ENCODE measurements around the gene PSMB5. TPM values are rescaled to one million over a fixed set of nuclear protein-coding genes. Genes with fewer than 3 reads are reported as not detected.

PSMB5 gene
- total RNA-seq, 1 donor from 2014 or later = 118 TPM

DNA sequence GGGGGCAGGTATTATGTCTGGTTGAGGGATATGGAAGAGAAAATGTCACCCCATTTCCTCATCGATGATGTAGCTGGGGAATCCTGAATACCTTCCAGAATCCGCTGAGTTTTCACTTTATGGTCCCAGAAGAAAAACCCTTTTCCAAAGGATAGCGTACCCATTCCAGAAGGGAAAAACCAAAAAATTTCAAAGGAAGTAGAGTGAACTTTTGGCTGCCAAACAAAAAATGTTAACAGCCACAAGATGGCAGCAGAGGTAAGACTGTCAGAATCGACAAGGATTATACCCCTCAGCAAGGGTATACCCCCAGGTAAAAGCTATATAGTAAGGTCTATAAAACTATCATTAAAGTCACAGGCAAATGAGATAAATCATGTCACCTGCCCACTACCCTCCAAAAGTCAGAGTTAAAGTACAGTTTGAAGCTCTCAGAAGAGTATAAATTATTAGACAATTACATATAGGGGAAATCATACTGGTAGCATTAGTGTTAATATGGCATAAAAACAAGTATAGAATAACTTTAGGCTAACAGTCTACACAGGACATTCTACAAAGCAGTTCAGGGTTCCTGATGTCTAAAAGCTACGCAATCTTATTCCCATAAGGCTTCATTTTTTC, 42.2 kb upstream of the PSMB5 start:
- H3K9me3 ChIP-seq (replicated peaks) = no peaks in the 10 kb centered on the region
- H3K4me3 ChIP-seq = no peak overlapping the region
- DNase-seq = no peak
- TF ChIP-seq, protein P1, sequence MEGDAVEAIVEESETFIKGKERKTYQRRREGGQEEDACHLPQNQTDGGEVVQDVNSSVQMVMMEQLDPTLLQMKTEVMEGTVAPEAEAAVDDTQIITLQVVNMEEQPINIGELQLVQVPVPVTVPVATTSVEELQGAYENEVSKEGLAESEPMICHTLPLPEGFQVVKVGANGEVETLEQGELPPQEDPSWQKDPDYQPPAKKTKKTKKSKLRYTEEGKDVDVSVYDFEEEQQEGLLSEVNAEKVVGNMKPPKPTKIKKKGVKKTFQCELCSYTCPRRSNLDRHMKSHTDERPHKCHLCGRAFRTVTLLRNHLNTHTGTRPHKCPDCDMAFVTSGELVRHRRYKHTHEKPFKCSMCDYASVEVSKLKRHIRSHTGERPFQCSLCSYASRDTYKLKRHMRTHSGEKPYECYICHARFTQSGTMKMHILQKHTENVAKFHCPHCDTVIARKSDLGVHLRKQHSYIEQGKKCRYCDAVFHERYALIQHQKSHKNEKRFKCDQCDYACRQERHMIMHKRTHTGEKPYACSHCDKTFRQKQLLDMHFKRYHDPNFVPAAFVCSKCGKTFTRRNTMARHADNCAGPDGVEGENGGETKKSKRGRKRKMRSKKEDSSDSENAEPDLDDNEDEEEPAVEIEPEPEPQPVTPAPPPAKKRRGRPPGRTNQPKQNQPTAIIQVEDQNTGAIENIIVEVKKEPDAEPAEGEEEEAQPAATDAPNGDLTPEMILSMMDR (IDR thresholded peaks at IDR 0.05; ENCODE audit: borderline replicate concordance) = peak; percentile 71
- H3K4me1 ChIP-seq = peaks cover 46% of the 10 kb centered on the region
- intact Hi-C loops (cut with micrococcal nuclease) = no loop called here
- H3K36me3 ChIP-seq = peaks cover 97% of the 10 kb centered on the region
- H3K27me3 ChIP-seq (ENCODE audit: low read depth) = no peaks in the 10 kb centered on the region
- no peak overlapping the region for H3K27ac ChIP-seq (replicated peaks)

- no peak overlapping the region for H3K27ac ChIP-seq (replicated peaks)
- TF ChIP-seq, protein P1 (IDR thresholded peaks at IDR 0.05; ENCODE audit: borderline replicate concordance) = no peak
- H3K9me3 ChIP-seq (replicated peaks) = no peaks in the 10 kb centered on the region
- H3K4me1 ChIP-seq = peaks cover 63% of the 10 kb centered on the region
- no peaks in the 10 kb centered on the region for H3K27me3 ChIP-seq (ENCODE audit: low read depth)
- intact Hi-C loops (cut with micrococcal nuclease) = no loop called here
- DNase-seq = no peak
- H3K4me3 ChIP-seq = no peak overlapping the region
- peaks cover 77% of the 10 kb centered on the region for H3K36me3 ChIP-seq
Measured at GRCh38 chr14:23074906-23075305, 40.2 kb upstream of the PSMB5 start.

DNA sequence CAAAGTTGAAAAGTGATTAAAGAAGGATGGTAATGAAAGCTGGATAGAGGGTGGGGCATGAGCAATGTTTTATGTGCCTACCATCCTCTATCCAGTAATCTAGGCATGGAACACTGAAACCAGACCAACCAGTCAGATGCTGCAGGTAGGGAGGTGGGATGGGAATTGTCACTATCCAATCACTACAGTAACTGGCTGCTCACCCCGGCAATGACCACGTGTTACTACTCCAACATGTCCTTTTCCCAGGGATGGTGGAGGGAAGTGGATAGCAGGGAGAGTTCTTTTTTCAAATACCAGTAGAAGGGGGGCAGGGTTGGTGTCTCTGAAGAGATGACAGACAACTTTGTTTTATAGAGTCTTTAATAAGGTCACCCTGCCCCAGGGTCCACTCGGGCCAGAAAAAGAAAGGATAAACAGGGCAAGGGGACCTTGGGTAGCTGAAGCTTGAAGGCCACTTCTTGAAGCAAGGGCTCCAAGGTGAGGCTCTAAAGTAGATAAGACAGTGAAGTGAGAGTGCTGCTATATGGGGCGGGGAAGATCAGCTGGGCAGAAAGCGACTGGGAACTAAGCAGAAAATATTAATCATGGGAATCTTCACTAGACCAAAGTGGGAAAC, 37.3 kb upstream of the PSMB5 start:
- Histone ChIP-seq H3K4me1 (peaks cover 59% of the 10 kb centered on the region), H3K27me3 (ENCODE audit: low read depth) (no peaks in the 10 kb centered on the region), H3K9me3 (replicated peaks) (no peaks in the 10 kb centered on the region), H3K36me3 (peaks cover 66% of the 10 kb centered on the region), H3K4me3 (peak overlapping the region; percentile 70), H3K27ac (replicated peaks) (peak overlapping the region; percentile 81)
- TF ChIP-seq, protein P1 (IDR thresholded peaks at IDR 0.05; ENCODE audit: borderline replicate concordance) = no peak
- no peak for DNase-seq
- intact Hi-C loops (cut with micrococcal nuclease) = no loop called here

DNA sequence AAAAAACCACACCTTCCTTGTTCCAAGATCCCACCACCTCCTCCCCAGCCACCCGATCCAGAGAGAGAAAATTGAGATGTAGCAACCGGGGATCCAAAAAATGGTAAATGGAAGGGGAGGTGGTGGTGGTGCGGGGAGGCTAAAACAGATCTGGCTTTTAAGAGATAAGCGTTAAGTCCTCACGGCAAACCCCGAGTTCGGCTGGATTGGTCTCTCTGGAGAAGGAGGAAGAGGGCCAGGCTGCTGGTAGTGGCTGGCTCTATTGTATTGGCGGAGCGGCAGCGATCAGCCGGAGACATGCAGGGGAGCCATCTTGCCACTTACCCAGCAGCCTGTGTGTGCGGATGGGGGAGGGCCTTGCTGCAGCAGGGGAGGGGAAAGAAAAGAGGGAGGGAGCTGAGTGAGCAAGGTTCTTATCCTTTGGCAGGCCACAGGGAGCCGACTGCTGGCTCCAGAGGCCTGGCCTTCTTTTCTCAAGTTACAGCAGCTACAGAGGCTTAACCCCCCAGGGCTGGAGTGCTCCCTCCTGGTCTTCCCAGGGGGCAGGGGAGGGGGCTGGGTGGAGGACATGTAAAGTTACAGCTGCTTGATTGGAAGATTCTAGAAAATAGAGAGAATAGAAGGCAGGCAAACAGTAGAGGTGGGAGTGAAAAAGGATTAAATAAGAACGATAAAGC, 36.7 kb upstream of the PSMB5 start:
- H3K4me3 ChIP-seq = peak overlapping the region; percentile 70
- peaks cover 57% of the 10 kb centered on the region for H3K4me1 ChIP-seq
- intact Hi-C loops (cut with micrococcal nuclease) = no loop called here
- TF ChIP-seq, protein P1 (IDR thresholded peaks at IDR 0.05; ENCODE audit: borderline replicate concordance) = no peak
- H3K27me3 ChIP-seq (ENCODE audit: low read depth) = no peaks in the 10 kb centered on the region
- H3K9me3 ChIP-seq (replicated peaks) = no peaks in the 10 kb centered on the region
- DNase-seq = peak; percentile 83
- H3K27ac ChIP-seq (replicated peaks) = peak overlapping the region; percentile 81
- H3K36me3 ChIP-seq = peaks cover 66% of the 10 kb centered on the region

DNA sequence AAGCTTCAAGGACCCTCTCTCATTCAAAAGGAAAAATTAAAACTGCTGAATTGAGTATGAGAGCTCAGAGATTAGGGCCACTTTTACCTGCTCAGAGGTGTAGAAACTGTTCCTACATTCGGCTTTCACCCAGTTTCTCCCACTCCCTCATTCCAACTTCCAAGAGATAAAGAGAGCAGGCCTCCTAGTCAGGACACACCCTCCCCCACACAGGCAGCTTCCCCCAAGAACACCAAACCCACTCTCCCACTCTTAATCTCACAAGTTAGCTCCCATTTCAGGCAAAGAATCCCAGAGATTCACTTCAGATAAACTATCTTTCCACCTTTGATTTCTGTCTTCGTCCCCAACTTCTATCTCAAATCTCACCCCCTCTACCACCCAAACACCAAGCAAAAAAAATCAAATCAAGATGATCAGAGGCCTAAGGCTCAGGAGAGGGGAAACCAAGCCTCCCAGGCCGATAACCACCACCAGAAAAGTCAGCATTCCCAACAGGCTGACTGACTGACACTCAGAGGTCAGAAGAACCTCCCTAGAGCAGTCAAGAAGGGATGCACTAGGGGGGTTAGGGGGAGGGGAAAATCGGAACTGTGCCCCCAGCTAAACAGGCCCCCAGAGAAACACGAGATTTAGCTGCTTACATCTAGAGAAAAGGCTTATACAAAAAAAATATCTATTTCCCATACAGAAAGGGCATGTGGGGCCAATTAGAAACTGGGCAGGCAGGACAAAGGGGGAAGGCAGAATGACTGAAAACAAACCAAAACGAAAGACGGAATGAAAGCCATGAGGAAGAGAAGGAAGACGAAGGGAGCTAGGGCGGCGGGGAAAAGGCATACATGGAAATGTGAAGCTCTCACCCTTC, 35.8 kb upstream of the PSMB5 start:
- no peaks in the 10 kb centered on the region for H3K9me3 ChIP-seq (replicated peaks)
- TF ChIP-seq, protein P1 (IDR thresholded peaks at IDR 0.05; ENCODE audit: borderline replicate concordance) = no peak
- DNase-seq = no peak
- H3K27me3 ChIP-seq (ENCODE audit: low read depth) = no peaks in the 10 kb centered on the region
- H3K27ac ChIP-seq (replicated peaks) = peak overlapping the region; percentile 81
- peaks cover 66% of the 10 kb centered on the region for H3K36me3 ChIP-seq
- peak overlapping the region; percentile 70 for H3K4me3 ChIP-seq
- intact Hi-C loops (cut with micrococcal nuclease) = no loop called here
- peaks cover 56% of the 10 kb centered on the region for H3K4me1 ChIP-seq

Data from left ventricle myocardium inferior (tissue), 1 donor.